ENCODE data around the gene ARID2. TPM values are rescaled to one million over a fixed set of nuclear protein-coding genes. Genes with fewer than 3 reads are reported as not detected.

The ARID2 gene
- total RNA-seq, 1 donor from 2014 or later: 46.3 TPM

DNA sequence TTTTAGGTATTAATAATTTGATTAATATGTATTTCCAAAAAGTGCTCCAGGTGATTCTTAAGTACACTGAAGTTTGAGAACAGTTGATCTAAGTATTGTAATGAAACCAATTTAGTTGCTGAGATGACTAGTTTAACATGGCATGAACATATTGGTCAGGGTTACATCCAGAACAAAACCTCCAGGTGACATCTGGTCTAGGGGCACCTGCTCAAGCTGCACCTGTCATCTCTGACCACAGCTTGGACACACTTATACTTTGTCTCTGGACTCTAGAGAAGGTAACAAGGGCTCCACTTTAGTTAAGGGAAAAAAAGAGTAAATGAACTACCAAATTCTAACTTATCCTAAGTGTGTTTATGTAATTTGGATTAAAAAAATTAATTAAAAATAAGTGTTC is 8.1 kb downstream of the ARID2 start:
- Mint-ChIP-seq H3K9me3 (ENCODE audit: unreplicated experiment) (no peaks in the 10 kb centered on the region), H3K36me3 (ENCODE audit: low read depth, unreplicated experiment) (peaks cover 27% of the 10 kb centered on the region)
- TF ChIP-seq CTCF (IDR thresholded peaks at IDR 0.05; ENCODE audit: unreplicated experiment): no peak

DNA sequence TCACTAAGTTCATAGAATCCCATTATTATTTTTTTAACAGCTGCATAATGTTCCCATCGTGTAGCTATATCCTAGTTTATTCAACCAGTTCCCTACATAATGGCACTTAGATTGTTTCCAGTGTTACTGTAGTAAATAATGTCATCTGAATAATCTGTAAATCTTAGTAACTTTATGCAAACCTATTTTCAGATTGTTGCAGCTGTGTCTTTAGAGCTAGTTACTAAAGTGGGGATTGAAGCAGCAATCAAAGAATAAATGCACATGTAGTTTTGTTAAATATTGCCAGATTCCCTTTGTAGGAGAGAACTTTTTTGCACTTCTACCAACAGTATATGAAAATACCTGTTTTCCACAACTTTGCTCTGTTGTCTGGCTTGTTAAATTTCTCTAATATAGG is 13.1 kb downstream of the ARID2 start:
- no peak overlapping the region for H3K27ac Mint-ChIP-seq (ENCODE audit: unreplicated experiment)
- H3K27me3 Mint-ChIP-seq (ENCODE audit: unreplicated experiment): no peaks in the 10 kb centered on the region
- DNase-seq (ENCODE audit: low spot score): no peak
- H3K4me1 Mint-ChIP-seq (ENCODE audit: unreplicated experiment): no peaks in the 10 kb centered on the region
- no peak for TF ChIP-seq CTCF (IDR thresholded peaks at IDR 0.05; ENCODE audit: unreplicated experiment)
- peaks cover 10% of the 10 kb centered on the region for H3K36me3 Mint-ChIP-seq (ENCODE audit: low read depth, unreplicated experiment)
- H3K9me3 Mint-ChIP-seq (ENCODE audit: unreplicated experiment): no peaks in the 10 kb centered on the region
- H3K4me3 Mint-ChIP-seq (ENCODE audit: unreplicated experiment): no peak overlapping the region

More for the DNA sequence above, 8.1 kb downstream of the ARID2 start:
- Mint-ChIP-seq H3K27ac (ENCODE audit: unreplicated experiment) (no peak overlapping the region), H3K4me1 (ENCODE audit: unreplicated experiment) (peaks cover 5% of the 10 kb centered on the region), H3K4me3 (ENCODE audit: unreplicated experiment) (no peak overlapping the region), H3K27me3 (ENCODE audit: unreplicated experiment) (no peaks in the 10 kb centered on the region)
- no peak for DNase-seq (ENCODE audit: low spot score)

DNA sequence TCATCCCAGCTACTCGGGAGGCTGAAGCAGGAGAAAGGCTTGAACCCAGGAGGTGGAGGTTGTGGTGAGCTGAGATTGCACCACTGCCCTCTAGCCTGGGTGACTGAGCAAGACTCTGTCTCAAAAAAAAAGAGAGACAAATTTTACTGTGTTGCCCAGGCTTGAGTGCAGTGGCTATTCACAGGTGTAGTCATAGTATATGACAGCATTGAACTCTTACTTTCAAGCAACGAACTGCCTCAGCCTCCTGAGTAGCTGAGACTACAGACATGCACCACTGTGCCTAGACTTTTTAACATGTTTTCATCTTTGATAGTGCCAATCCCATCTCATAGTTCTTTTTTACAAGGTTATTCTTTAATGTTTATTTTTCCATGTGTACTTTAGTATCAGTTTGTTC is 13.7 kb downstream of the ARID2 start:
- DNase-seq (ENCODE audit: low spot score): no peak
- Mint-ChIP-seq H3K27ac (ENCODE audit: unreplicated experiment) (no peak overlapping the region), H3K27me3 (ENCODE audit: unreplicated experiment) (no peaks in the 10 kb centered on the region), H3K36me3 (ENCODE audit: low read depth, unreplicated experiment) (peaks cover 11% of the 10 kb centered on the region), H3K4me1 (ENCODE audit: unreplicated experiment) (no peaks in the 10 kb centered on the region), H3K4me3 (ENCODE audit: unreplicated experiment) (no peak overlapping the region), H3K9me3 (ENCODE audit: unreplicated experiment) (no peaks in the 10 kb centered on the region)
- no peak for TF ChIP-seq CTCF (IDR thresholded peaks at IDR 0.05; ENCODE audit: unreplicated experiment)

- Mint-ChIP-seq H3K4me3 (ENCODE audit: unreplicated experiment) (no peak overlapping the region), H3K36me3 (ENCODE audit: low read depth, unreplicated experiment) (peaks cover 18% of the 10 kb centered on the region), H3K9me3 (ENCODE audit: unreplicated experiment) (no peaks in the 10 kb centered on the region), H3K27me3 (ENCODE audit: unreplicated experiment) (no peaks in the 10 kb centered on the region), H3K4me1 (ENCODE audit: unreplicated experiment) (peaks cover 6% of the 10 kb centered on the region), H3K27ac (ENCODE audit: unreplicated experiment) (no peak overlapping the region)
- DNase-seq (ENCODE audit: low spot score): no peak
- TF ChIP-seq CTCF (IDR thresholded peaks at IDR 0.05; ENCODE audit: unreplicated experiment): peak; percentile 31
These were observed 16.4 kb downstream of the ARID2 start for GRCh38 chr12:45745861-45746277.

- Mint-ChIP-seq H3K4me1 (ENCODE audit: unreplicated experiment) (no peaks in the 10 kb centered on the region), H3K27me3 (ENCODE audit: unreplicated experiment) (no peaks in the 10 kb centered on the region), H3K9me3 (ENCODE audit: unreplicated experiment) (no peaks in the 10 kb centered on the region), H3K4me3 (ENCODE audit: unreplicated experiment) (no peak overlapping the region), H3K27ac (ENCODE audit: unreplicated experiment) (no peak overlapping the region), H3K36me3 (ENCODE audit: low read depth, unreplicated experiment) (no peaks in the 10 kb centered on the region)
- no peak for TF ChIP-seq CTCF (IDR thresholded peaks at IDR 0.05; ENCODE audit: unreplicated experiment)
- DNase-seq (ENCODE audit: low spot score): no peak
These were observed 27.2 kb downstream of the ARID2 start for GRCh38 chr12:45756666-45757065.

Measured in endothelial cell (in vitro differentiated cells).